CD14-positive monocyte (primary cell): ENCODE data around the gene PEAK1. TPM values are rescaled to one million over a fixed set of nuclear protein-coding genes. Genes with fewer than 3 reads are reported as not detected.

Experiments used
- DNase-seq, 3 donors: peaks; one replicate each; pipeline ENCODE4 v3.0.0-alpha.2; 2011 to 2022
- H2AFZ ChIP-seq: 2 replicates; pipeline ENCODE4 v1.6.0; 2012; ENCODE audit warnings: mild to moderate bottlenecking, low read depth, low read length, inconsistent platforms; ENCODE audit not compliant: insufficient read depth, poor library complexity, severe bottlenecking
- H3K27ac ChIP-seq, 2 donors: 1 replicate in 1 of 2; 2 replicates in 1 of 2; pipeline ENCODE4 v1.5.1; 2012 to 2013; ENCODE audit warnings: low read length in 2 of 2, control low read depth in 1 of 2, inconsistent platforms in 1 of 2, low read depth in 1 of 2, mild to moderate bottlenecking in 1 of 2
- H3K27me3 ChIP-seq, 2 donors: one replicate each; pipeline versions ENCODE4 v1.6.0 to v1.6.1; 2011 to 2013; ENCODE audit warnings: low read length in 2 of 2; ENCODE audit not compliant: control insufficient read depth in 2 of 2, insufficient read depth in 2 of 2
- H3K36me3 ChIP-seq, 2 donors: replicated peaks in 1 of 2; 1 replicate in 1 of 2; 2 replicates in 1 of 2; pipeline versions ENCODE4 v1.5.1 to v1.6.1; 2012 to 2013; ENCODE audit warnings: low read length in 2 of 2, control low read depth in 1 of 2, inconsistent platforms in 1 of 2, mild to moderate bottlenecking in 1 of 2; ENCODE audit not compliant: insufficient read depth in 2 of 2, control insufficient read depth in 1 of 2
- H3K4me1 ChIP-seq, 2 donors: 1 replicate in 1 of 2; 2 replicates in 1 of 2; pipeline versions ENCODE4 v1.5.1 to v1.6.1; 2012 to 2013; ENCODE audit warnings: low read length in 2 of 2, control low read depth in 1 of 2, inconsistent platforms in 1 of 2, mild to moderate bottlenecking in 1 of 2, moderate library complexity in 1 of 2; ENCODE audit not compliant: insufficient read depth in 2 of 2, control insufficient read depth in 1 of 2
- H3K4me2 ChIP-seq: replicated peaks from 2 replicates; pipeline ENCODE3; 2012; ENCODE audit warnings: low read length, moderate library complexity, mild to moderate bottlenecking; ENCODE audit not compliant: poor library complexity, severe bottlenecking; ENCODE audit errors: extremely low read depth
- H3K4me3 ChIP-seq, 3 experiments: fragments of 200-600 bp in 1 of 3; sonication (generic) in 1 of 3; replicated peaks in 1 of 3; 1 replicate in 2 of 3; 2 replicates in 1 of 3; pipeline ENCODE4 v1.5.1; 2011 to 2013; ENCODE audit warnings: low read length in 3 of 3, mild to moderate bottlenecking in 3 of 3, control low read depth in 2 of 3, low read depth in 2 of 3, inconsistent platforms in 1 of 3, moderate library complexity in 1 of 3
- H3K79me2 ChIP-seq: 2 replicates; pipeline ENCODE4 v1.6.0; 2012; ENCODE audit warnings: mild to moderate bottlenecking, control low read depth, inconsistent platforms, low read length, moderate library complexity; ENCODE audit not compliant: insufficient read depth
- H3K9ac ChIP-seq: 2 replicates; pipeline ENCODE4 v1.6.0; 2017; ENCODE audit warnings: low read length, mild to moderate bottlenecking; ENCODE audit not compliant: insufficient read depth, poor library complexity, severe bottlenecking
- H3K9me3 ChIP-seq, 2 donors: replicated peaks in 1 of 2; 1 replicate in 1 of 2; 2 replicates in 1 of 2; pipeline versions ENCODE4 v1.5.1 to v1.6.1; 2012 to 2013; ENCODE audit warnings: low read length in 2 of 2, control low read depth in 1 of 2; ENCODE audit not compliant: control insufficient read depth in 1 of 2, insufficient read depth in 1 of 2
- H4K20me1 ChIP-seq: 2 replicates; pipeline ENCODE4 v1.6.0; 2012; ENCODE audit warnings: mild to moderate bottlenecking, low read length, control low read depth, moderate library complexity; ENCODE audit not compliant: insufficient read depth
- H3K27ac Mint-ChIP-seq, 7 donors: one replicate each; pipeline ENCODE4 v1.8.0; 2020; ENCODE audit warnings: mild to moderate bottlenecking in 7 of 7, mixed read lengths in 7 of 7, moderate library complexity in 6 of 7, inconsistent platforms in 2 of 7
- H3K27me3 Mint-ChIP-seq, 3 donors: one replicate each; pipeline ENCODE4 v1.8.0; 2021 to 2022; ENCODE audit warnings: low read depth in 3 of 3, mild to moderate bottlenecking in 3 of 3, mixed read lengths in 3 of 3, moderate library complexity in 3 of 3, inconsistent platforms in 1 of 3
- H3K36me3 Mint-ChIP-seq, 2 donors: one replicate each; pipeline ENCODE4 v1.8.0; 2020; ENCODE audit warnings: mixed read lengths in 2 of 2, inconsistent platforms in 1 of 2, mild to moderate bottlenecking in 1 of 2
- H3K4me1 Mint-ChIP-seq: one replicate; pipeline ENCODE4 v1.8.0; 2020; ENCODE audit warnings: mild to moderate bottlenecking, mixed read lengths
- H3K4me3 Mint-ChIP-seq, 2 donors: one replicate each; pipeline ENCODE4 v1.8.0; 2020; ENCODE audit warnings: mild to moderate bottlenecking in 2 of 2, mixed read lengths in 2 of 2, moderate library complexity in 1 of 2
- H3K9me3 Mint-ChIP-seq, 7 donors: one replicate each; pipeline ENCODE4 v1.8.0; 2020 to 2022; ENCODE audit warnings: mixed read lengths in 7 of 7, mild to moderate bottlenecking in 6 of 7, moderate library complexity in 6 of 7, inconsistent platforms in 2 of 7
- WGBS: methylation state at CpG from one replicate; pipeline ENCODE4 v1.1.5; 2013; ENCODE audit warnings: missing lambda C conversion rate; ENCODE audit not compliant: insufficient coverage; 5-methylcytosine and 5-hydroxymethylcytosine counted together
- intact Hi-C, 2 donors: fragments of 100-400 bp; cut with micrococcal nuclease; formaldehyde crosslinking; loops; one replicate each; pipeline versions ENCODE4 v1.15.0 to v1.15.1; 2023
- polyA plus RNA-seq, 3 donors: library from polyadenylated mRNA; depleted of rRNA in 1 of 3; unstranded in 2 of 3; stranded (reverse) in 1 of 3; fragments of 300-500 nt in 2 of 3; fragments of >200 nt in 1 of 3; fragmentation: Illumina TruSeq in 2 of 3; gene quantifications; 1 replicate in 2 of 3; 2 replicates in 1 of 3; pipeline ENCODE4 v1.2.3, GENCODE V29; 2012 to 2021
- TF ChIP-seq, protein P1 (sequence below): fragments of 200-600 bp; IDR thresholded peaks from one replicate; pipeline ENCODE4 v1.8.0; 2022; ENCODE audit warnings: antibody characterized with exemption, mild to moderate bottlenecking

Gene PEAK1
- polyA plus RNA-seq, 3 donors, result 0.85 to 8.7 (median 1.1) TPM

DNA sequence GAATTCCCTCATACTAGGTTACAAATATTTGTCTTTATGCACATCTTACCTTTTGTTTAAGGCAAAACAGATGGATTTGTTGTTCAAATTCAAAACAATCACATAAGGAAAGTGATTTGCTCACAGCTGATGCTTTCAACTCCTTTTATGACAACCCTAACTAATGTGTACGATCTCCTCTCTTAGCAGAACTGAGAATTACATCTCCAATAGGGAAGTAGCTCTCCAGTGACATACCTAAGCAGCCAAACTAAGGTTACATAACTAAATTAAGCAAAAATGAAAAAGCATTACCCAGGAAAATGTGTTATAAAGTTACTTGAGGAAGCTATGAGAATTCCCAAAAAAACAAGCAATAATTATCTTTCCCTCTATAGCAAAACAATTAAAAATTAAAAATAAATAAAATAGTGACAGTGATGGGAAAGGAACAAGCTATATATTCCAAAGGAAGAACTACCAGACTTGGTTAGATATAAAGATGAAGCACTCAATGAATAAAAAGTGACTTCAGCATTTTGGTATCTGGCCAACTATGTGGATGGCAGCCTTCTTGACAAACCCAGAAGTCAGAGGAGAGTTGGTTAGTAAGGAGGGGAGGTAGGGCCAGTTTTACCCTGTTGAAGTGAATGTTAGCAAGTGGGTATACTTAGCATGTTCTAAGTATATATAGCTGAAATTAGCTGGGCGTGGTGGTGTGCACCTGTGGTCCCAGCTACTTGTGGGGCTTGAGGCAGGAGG, 32.4 kb downstream of the PEAK1 start:
- Histone ChIP-seq H3K79me2 (no peaks in the 10 kb centered on the region), H2AFZ (no peak overlapping the region), H3K27me3 (no peaks in the 10 kb centered on the region), H3K27ac (no peak overlapping the region), H3K4me3 (no peak overlapping the region), H3K9ac (no peak overlapping the region), H3K36me3 (no peaks in the 10 kb centered on the region), H3K4me1 (peaks cover 5 to 16% of the 10 kb centered on the region in 2 donors), H3K4me2 (no peak overlapping the region), H3K9me3 (no peaks in the 10 kb centered on the region), H4K20me1 (peaks cover 7% of the 10 kb centered on the region)
- intact Hi-C loops, result no loop called here
- DNase-seq, result peak; percentile 2 to 10 (median 6)
- TF ChIP-seq, protein P1, sequence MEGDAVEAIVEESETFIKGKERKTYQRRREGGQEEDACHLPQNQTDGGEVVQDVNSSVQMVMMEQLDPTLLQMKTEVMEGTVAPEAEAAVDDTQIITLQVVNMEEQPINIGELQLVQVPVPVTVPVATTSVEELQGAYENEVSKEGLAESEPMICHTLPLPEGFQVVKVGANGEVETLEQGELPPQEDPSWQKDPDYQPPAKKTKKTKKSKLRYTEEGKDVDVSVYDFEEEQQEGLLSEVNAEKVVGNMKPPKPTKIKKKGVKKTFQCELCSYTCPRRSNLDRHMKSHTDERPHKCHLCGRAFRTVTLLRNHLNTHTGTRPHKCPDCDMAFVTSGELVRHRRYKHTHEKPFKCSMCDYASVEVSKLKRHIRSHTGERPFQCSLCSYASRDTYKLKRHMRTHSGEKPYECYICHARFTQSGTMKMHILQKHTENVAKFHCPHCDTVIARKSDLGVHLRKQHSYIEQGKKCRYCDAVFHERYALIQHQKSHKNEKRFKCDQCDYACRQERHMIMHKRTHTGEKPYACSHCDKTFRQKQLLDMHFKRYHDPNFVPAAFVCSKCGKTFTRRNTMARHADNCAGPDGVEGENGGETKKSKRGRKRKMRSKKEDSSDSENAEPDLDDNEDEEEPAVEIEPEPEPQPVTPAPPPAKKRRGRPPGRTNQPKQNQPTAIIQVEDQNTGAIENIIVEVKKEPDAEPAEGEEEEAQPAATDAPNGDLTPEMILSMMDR, result no peak
- WGBS, result 89% methylated on average over 1 of the region's 2 CpGs
- H3K36me3 Mint-ChIP-seq, result peaks cover 0 to under 1% of the 10 kb centered on the region in 2 donors
- peaks cover 30% of the 10 kb centered on the region for H3K4me1 Mint-ChIP-seq
- peak overlapping the region in 2 of 7 donors; percentile 52 to 72 for H3K27ac Mint-ChIP-seq
- H3K9me3 Mint-ChIP-seq, result peaks cover 0 to 1% (median 0%) of the 10 kb centered on the region in 7 donors
- no peak overlapping the region for H3K4me3 Mint-ChIP-seq
- H3K27me3 Mint-ChIP-seq, result peaks cover 0 to 3% (median 0%) of the 10 kb centered on the region in 3 donors

DNA sequence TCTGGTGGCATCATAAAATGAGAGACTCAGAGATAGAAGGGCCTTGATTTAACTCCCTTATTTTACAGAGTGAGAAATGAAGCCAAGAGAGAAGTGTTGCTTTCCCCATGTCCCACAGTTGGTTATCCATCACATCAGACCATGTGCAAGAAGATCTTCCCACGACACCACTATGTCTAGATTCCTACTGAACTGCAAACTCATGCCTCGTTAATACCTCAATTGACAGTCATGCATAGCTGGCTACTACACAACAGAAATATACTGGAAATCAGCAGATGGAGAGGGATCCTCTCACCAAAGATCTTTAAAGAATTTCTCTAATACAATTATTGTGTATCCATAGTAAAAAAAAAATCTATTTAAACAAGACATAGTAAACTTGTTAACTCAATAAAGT, 33.3 kb downstream of the PEAK1 start:
- H3K9ac ChIP-seq, result no peak overlapping the region

More for the DNA sequence above, 33.3 kb downstream of the PEAK1 start:
- Mint-ChIP-seq H3K27ac (no peak overlapping the region), H3K36me3 (no peaks in the 10 kb centered on the region), H3K4me1 (peaks cover 29% of the 10 kb centered on the region), H3K27me3 (peaks cover 0 to 3% (median 0%) of the 10 kb centered on the region in 3 donors), H3K4me3 (no peak overlapping the region), H3K9me3 (peaks cover 0 to 1% (median 0%) of the 10 kb centered on the region in 7 donors)
- H3K4me1 ChIP-seq, result peaks cover 5 to 16% of the 10 kb centered on the region in 2 donors
- H3K27me3 ChIP-seq, result no peaks in the 10 kb centered on the region
- H4K20me1 ChIP-seq, result peaks cover 7% of the 10 kb centered on the region
- no peak overlapping the region for H3K27ac ChIP-seq
- intact Hi-C loops, result no loop called here
- WGBS, result no CpG with 5 or more reads among the region's 2 CpGs
- H2AFZ ChIP-seq, result no peak overlapping the region
- H3K36me3 ChIP-seq, result no peaks in the 10 kb centered on the region
- H3K9me3 ChIP-seq, result no peaks in the 10 kb centered on the region
- no peak overlapping the region for H3K4me2 ChIP-seq
- TF ChIP-seq, protein P1, result no peak
- DNase-seq, result no peak
- no peaks in the 10 kb centered on the region for H3K79me2 ChIP-seq
- H3K4me3 ChIP-seq, result no peak overlapping the region
